Spleen (tissue), 7 donors: ENCODE measurements around the gene SLC29A1.

Experiments
- POLR2A ChIP-seq, 3 donors: fragments of 450-650 bp; IDR thresholded peaks; one replicate each; pipeline ENCODE4 v1.5.1; 2017; ENCODE audit warnings: antibody characterized with exemption in 3 of 3, mild to moderate bottlenecking in 1 of 3
- POLR2AphosphoS5 ChIP-seq, 3 donors: sonication (generic); formaldehyde crosslinking; IDR thresholded peaks; one replicate each; pipeline ENCODE4 v1.5.1; 2017; ENCODE audit warnings: antibody characterized with exemption in 3 of 3
- TF ChIP-seq, protein P1 (sequence below), 11 experiments: fragments of 200-600 bp in 7 of 11; fragments of 450-650 bp in 4 of 11; sonication (generic) in 4 of 11; IDR thresholded peaks in 8 of 11; conservative IDR thresholded peaks in 3 of 11; 1 replicate in 7 of 11; 2 replicates in 4 of 11; pipeline versions ENCODE4 v1.4.0 to v1.8.0; 2016 to 2021; ENCODE audit warnings: antibody characterized with exemption in 11 of 11, inconsistent platforms in 4 of 11, mild to moderate bottlenecking in 1 of 11
- donor health status: DM: no; HTN: no; CAD: no; lungs with moderate emphysema.
- donor health status: DM: no; HTN: no; CAD: no.
- donor health status: DM: no; HTN: no; CAD: no.

DNA sequence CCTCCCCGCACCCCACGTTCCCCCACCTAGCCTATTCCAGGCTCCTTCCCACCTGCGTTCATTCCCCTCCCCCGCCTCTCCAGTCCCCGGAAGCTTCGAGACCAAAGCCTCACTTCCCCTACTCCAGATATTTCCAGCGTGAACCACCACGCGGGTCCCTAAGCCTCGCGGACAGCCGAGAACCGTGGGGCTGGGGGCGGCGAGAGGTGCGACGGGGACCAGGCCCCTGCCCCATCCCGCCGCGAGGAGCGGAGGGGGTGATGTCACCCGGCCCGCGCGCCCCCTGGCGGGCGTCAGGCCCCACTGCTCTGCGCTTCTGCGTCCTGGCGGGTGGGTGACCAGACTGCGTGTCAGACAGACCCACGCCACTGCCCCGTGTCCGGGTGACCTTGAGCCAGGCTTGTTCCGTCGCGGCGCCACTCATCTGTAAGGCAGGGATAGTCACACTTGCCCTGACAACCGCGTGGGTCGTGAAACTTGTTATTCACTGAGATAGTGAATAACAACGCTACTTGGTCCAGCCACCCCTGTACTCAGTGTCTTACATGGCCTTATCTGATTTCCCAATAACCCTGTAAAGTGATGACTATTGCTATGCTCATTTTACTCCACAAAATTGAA lies 14.5 kb downstream of the SLC29A1 start:
- TF ChIP-seq, protein P1, sequence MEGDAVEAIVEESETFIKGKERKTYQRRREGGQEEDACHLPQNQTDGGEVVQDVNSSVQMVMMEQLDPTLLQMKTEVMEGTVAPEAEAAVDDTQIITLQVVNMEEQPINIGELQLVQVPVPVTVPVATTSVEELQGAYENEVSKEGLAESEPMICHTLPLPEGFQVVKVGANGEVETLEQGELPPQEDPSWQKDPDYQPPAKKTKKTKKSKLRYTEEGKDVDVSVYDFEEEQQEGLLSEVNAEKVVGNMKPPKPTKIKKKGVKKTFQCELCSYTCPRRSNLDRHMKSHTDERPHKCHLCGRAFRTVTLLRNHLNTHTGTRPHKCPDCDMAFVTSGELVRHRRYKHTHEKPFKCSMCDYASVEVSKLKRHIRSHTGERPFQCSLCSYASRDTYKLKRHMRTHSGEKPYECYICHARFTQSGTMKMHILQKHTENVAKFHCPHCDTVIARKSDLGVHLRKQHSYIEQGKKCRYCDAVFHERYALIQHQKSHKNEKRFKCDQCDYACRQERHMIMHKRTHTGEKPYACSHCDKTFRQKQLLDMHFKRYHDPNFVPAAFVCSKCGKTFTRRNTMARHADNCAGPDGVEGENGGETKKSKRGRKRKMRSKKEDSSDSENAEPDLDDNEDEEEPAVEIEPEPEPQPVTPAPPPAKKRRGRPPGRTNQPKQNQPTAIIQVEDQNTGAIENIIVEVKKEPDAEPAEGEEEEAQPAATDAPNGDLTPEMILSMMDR (IDR thresholded peaks at IDR 0.05 in 8 of 11, conservative IDR thresholded peaks at IDR 0.05 in 3 of 11): peak; percentile 94 to 99 (median 98)
- TF ChIP-seq POLR2A (IDR thresholded peaks at IDR 0.05) (peak in 2 of 3 donors; percentile 5 to 9), POLR2AphosphoS5 (IDR thresholded peaks at IDR 0.05) (peak; percentile 86 to 95 (median 88))
